ENCODE results near the gene ACYP1.

ACYP1 gene

DNA sequence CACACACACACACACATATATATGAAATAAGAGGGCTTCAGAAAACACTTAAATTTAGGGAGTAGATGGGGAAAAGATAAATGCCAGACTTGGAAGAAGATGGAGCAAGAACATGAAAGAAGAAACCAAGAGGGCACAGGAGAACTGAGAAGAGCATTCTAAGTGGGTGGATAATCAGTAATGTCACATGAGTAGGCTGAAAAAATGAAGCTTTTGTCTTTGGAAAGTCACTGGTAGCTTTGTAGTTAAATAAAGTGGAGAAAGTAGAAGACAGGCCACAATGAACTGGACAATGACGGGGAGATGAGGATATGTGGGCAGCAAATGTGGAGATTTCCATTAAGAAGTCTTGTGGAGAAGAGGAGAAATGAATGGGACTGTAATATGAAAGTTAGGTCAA lies 3.4 kb upstream of the ACYP1 start:
- no peak overlapping the region for H3K9ac ChIP-seq (ENCODE audit: low read length)
- H3K36me3 ChIP-seq (ENCODE audit: control insufficient read depth, insufficient read depth, low read length) = no peaks in the 10 kb centered on the region
- H3K4me3 ChIP-seq (ENCODE audit: low read length) = no peak overlapping the region
- H3K4me1 ChIP-seq (ENCODE audit: control insufficient read depth, insufficient read depth, low read length) = peaks cover 17% of the 10 kb centered on the region
- H3K27ac ChIP-seq (ENCODE audit: low read depth, low read length) = peak overlapping the region; percentile 25
- H3K27me3 ChIP-seq (ENCODE audit: control insufficient read depth, insufficient read depth, low read length) = no peaks in the 10 kb centered on the region

DNA sequence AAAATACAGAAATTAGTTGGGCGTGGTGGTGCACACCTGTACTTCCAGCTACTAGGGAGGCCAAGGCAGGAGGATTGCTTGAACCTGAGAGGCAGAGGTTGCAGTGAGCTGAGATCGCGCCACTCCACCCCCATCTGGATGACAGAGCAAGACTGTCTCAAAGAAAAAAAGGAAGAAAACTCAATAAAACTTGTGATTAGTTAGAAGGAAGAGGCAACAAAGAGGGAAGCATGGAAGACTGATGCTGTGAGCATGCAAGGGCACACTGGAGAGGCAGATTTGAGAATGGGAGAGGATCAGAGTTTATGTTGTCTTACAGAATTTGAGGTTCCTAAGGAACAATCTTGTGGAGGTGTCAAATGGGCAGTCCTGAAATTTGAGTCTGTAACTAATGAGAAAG lies 2.9 kb upstream of the ACYP1 start:
- peaks cover 17% of the 10 kb centered on the region for H3K4me1 ChIP-seq (ENCODE audit: control insufficient read depth, insufficient read depth, low read length)
- no peak overlapping the region for H3K4me3 ChIP-seq (ENCODE audit: low read length)

DNA sequence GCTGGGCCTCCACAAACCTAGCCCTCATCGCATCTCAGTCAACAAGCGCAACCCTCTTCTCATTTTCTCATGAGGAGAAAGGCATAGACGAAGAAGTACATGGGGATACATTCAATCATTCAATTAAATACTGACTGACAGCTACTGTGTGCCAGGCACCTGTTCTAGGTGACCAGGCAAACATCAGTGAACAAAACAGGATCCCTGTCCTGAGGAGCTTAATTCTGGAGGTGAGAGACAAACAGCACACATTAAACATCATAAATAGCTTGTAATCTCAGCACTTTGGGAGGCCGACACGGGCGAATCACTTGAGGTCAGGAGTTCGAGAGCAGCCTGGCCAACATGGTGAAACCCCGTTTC lies 362 bp upstream of the ACYP1 start:
- peaks cover 2% of the 10 kb centered on the region for H3K4me1 ChIP-seq (ENCODE audit: control insufficient read depth, insufficient read depth, low read length)
- H3K36me3 ChIP-seq (ENCODE audit: control insufficient read depth, insufficient read depth, low read length) = no peaks in the 10 kb centered on the region
- H3K27ac ChIP-seq (ENCODE audit: low read depth, low read length) = no peak overlapping the region
- H3K27me3 ChIP-seq (ENCODE audit: control insufficient read depth, insufficient read depth, low read length) = no peaks in the 10 kb centered on the region
- H3K4me3 ChIP-seq (ENCODE audit: low read length) = peak overlapping the region; percentile 90
- no peak overlapping the region for H3K9ac ChIP-seq (ENCODE audit: low read length)

More for the DNA sequence above, 2.9 kb upstream of the ACYP1 start:
- Histone ChIP-seq H3K27me3 (ENCODE audit: control insufficient read depth, insufficient read depth, low read length) (no peaks in the 10 kb centered on the region), H3K27ac (ENCODE audit: low read depth, low read length) (no peak overlapping the region), H3K9ac (ENCODE audit: low read length) (no peak overlapping the region), H3K36me3 (ENCODE audit: control insufficient read depth, insufficient read depth, low read length) (no peaks in the 10 kb centered on the region)

DNA sequence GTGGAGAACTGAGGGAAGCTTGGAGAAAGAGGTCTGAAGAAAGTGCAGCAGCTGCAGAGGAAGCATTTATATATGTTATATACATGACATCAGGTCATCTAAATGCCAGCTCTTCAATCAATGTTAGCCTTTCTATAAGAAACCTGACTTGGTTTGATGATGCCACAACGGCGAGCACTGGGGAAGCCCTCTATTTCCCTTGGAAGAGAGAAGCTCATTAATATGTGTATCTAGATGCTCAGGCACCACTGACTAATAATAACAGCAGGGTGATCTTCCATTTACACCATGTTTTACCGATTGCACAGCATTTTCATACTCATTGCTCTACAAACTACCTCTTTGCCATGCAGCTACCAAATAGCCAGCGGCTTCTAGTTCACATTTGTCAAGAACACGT lies 811 bp downstream of the ACYP1 start:
- peak overlapping the region; percentile 90 for H3K4me3 ChIP-seq (ENCODE audit: low read length)
- H3K27ac ChIP-seq (ENCODE audit: low read depth, low read length) = no peak overlapping the region
- no peak overlapping the region for H3K9ac ChIP-seq (ENCODE audit: low read length)
- no peaks in the 10 kb centered on the region for H3K27me3 ChIP-seq (ENCODE audit: control insufficient read depth, insufficient read depth, low read length)
- H3K36me3 ChIP-seq (ENCODE audit: control insufficient read depth, insufficient read depth, low read length) = no peaks in the 10 kb centered on the region
- peaks cover 2% of the 10 kb centered on the region for H3K4me1 ChIP-seq (ENCODE audit: control insufficient read depth, insufficient read depth, low read length)

DNA sequence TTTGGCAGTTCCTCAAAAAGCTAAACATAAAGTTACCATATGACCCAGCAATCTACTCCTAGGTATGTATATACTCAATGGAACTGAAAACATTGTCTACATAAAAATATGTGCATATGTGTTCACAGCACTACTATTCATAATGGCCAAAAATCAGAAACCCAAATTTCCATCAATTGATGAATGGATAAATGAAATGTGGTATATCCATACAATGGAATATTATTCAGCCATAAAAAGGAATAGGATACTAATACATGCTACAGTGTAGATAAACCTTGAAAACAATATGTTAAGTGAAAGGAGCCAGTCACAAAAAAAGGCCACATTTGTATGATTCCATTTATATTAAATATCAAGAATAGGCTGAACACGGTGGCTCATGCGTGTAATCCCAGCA lies 3.4 kb downstream of the ACYP1 start:
- H3K36me3 ChIP-seq (ENCODE audit: control insufficient read depth, insufficient read depth, low read length) = no peaks in the 10 kb centered on the region
- no peak overlapping the region for H3K27ac ChIP-seq (ENCODE audit: low read depth, low read length)
- H3K27me3 ChIP-seq (ENCODE audit: control insufficient read depth, insufficient read depth, low read length) = no peaks in the 10 kb centered on the region
- H3K4me1 ChIP-seq (ENCODE audit: control insufficient read depth, insufficient read depth, low read length) = peaks cover 2% of the 10 kb centered on the region
- H3K4me3 ChIP-seq (ENCODE audit: low read length) = no peak overlapping the region
- no peak overlapping the region for H3K9ac ChIP-seq (ENCODE audit: low read length)

DNA sequence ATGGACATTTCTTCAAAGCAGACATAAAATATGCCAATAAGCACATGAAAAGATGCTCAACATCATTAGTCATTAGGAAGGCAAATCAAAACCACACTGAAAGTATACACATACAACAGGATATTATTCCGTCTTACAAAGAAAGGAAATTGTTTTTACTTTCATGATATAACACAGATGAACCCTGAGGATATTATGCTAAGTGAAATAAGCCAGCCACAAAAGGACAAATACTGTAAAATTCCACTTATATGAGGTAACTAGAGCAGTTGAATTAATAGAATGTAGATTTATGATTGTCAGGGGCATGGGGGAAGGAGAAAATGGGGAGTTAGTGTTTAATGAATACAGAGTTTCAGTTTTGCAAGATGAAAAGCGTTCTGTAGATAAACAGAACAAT lies 4.2 kb downstream of the ACYP1 start:
- no peaks in the 10 kb centered on the region for H3K27me3 ChIP-seq (ENCODE audit: control insufficient read depth, insufficient read depth, low read length)
- no peak overlapping the region for H3K9ac ChIP-seq (ENCODE audit: low read length)

DNA sequence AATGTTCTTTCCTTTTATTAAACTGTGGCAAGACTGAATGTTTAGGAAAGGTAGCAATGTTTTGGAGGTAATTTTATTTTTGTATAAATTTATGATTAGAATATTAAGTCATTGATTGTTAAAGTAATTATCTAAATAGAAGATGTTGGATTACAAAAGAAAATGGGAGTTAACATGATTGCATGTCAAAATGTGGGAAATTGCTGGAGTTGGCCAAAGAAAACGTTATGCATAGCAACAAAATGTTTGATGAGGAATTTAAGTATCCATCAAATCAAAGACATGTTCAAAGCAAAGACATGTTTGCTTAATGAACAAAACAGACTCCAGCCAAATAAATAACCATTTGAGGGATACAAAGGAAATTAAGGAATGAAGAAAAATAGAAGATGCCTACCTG lies 9.4 kb downstream of the ACYP1 start:
- Histone ChIP-seq H3K27me3 (ENCODE audit: control insufficient read depth, insufficient read depth, low read length) (no peaks in the 10 kb centered on the region), H3K27ac (ENCODE audit: low read depth, low read length) (no peak overlapping the region), H3K4me1 (ENCODE audit: control insufficient read depth, insufficient read depth, low read length) (peaks cover 2% of the 10 kb centered on the region), H3K9ac (ENCODE audit: low read length) (no peak overlapping the region), H3K36me3 (ENCODE audit: control insufficient read depth, insufficient read depth, low read length) (no peaks in the 10 kb centered on the region), H3K4me3 (ENCODE audit: low read length) (no peak overlapping the region)

More for the DNA sequence above, 4.2 kb downstream of the ACYP1 start:
- Histone ChIP-seq H3K4me3 (ENCODE audit: low read length) (no peak overlapping the region), H3K36me3 (ENCODE audit: control insufficient read depth, insufficient read depth, low read length) (no peaks in the 10 kb centered on the region), H3K4me1 (ENCODE audit: control insufficient read depth, insufficient read depth, low read length) (peaks cover 2% of the 10 kb centered on the region), H3K27ac (ENCODE audit: low read depth, low read length) (no peak overlapping the region)

DNA sequence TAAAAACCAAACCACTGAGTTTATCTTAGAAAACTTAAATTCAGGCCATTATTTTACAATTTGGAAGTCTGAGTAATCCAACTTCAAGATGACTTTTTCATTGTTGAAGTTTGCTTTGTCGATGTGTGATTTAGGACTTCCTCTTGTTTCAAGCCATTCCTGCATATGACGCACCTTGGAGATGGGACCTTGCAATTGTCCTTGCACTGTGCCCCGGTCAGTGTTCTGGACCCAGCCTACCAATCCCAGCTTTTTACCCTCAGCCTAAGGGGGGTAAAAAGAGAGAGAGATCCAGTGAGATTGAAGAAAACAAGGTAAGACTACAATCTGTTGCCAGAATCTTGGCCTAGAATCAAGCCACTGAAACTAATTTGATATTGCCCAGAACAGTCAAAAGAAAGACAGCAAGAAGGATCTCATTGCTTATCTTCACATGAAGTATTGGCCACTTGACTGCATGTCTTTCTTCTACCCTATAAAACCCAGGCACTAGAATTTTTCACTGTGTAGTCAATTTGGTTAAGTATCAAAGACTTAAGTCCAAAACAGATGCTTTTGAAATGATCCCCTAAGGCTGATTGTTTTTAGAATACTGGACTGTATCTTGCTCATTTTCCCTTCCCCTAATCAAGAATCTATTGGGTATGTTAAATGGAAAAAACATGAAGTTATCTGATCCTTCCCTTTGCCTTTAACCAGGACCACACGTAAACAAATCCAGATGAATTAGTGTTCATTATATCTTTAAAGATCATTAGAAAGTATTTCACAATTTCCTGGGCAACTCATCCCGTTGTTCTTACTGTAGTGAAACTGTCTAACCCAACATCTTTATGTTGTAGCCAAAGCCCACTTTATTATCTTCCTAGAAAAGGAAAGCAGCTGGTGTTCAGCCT lies 10.2 kb downstream of the ACYP1 start:
- no peak overlapping the region for H3K9ac ChIP-seq (ENCODE audit: low read length)
- H3K4me1 ChIP-seq (ENCODE audit: control insufficient read depth, insufficient read depth, low read length) = peaks cover 5% of the 10 kb centered on the region
- no peaks in the 10 kb centered on the region for H3K36me3 ChIP-seq (ENCODE audit: control insufficient read depth, insufficient read depth, low read length)
- H3K27ac ChIP-seq (ENCODE audit: low read depth, low read length) = no peak overlapping the region
- H3K27me3 ChIP-seq (ENCODE audit: control insufficient read depth, insufficient read depth, low read length) = no peaks in the 10 kb centered on the region
- no peak overlapping the region for H3K4me3 ChIP-seq (ENCODE audit: low read length)

DNA sequence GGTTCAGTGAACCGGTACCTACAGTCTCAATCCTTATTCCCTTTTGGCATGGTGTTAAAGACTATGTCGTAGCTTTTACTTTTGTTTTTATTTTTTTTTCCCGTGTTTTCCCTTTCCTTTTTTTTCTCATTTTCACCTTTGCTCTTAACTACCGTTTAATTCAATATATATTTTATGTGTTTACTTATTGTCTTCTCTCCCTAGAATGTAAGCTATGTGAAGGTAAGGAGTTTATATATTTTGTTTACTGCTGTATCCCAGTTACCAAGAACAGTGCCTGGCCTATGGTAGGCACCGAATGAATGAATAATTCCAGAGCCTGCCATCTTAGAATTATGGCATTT lies 12.3 kb downstream of the ACYP1 start:
- Histone ChIP-seq H3K36me3 (ENCODE audit: control insufficient read depth, insufficient read depth, low read length) (no peaks in the 10 kb centered on the region), H3K9ac (ENCODE audit: low read length) (peak overlapping the region; percentile 70), H3K27me3 (ENCODE audit: control insufficient read depth, insufficient read depth, low read length) (no peaks in the 10 kb centered on the region), H3K27ac (ENCODE audit: low read depth, low read length) (peak overlapping the region; percentile 88), H3K4me1 (ENCODE audit: control insufficient read depth, insufficient read depth, low read length) (peaks cover 5% of the 10 kb centered on the region), H3K4me3 (ENCODE audit: low read length) (peak overlapping the region; percentile 81)

DNA sequence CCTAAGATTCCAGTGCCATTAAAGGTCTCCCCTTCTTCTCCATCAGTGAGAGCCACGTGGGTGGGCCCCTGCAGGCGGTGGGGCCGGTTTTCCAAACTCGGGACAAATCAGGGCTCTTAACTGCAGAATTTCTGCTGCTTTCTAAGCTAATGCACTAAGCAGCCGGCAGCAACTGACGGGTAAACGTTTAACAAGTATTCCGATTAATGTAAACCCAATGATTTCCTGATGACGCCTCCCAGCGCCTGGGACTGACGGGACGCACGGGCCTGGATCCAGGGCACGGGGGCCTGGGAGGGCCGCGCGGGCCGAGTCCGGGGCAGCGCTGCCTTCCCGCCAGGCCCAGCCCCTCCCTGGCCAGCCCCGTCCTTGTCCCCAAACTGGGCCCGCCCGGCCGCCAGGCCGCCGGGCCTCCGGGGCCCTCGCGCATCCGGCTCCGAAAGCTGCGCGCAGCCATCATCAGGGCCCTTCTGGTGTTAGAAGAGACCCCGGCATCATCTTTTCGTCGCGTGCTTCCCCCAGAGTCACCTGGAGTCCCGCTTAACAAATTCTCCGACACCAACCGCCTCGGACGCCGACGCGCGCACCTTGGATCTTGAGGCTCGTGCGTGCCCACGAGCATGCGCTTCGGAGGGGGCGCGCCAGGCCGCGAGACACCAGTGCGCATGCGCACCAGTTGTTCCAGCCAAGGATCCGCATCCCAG lies 12.8 kb downstream of the ACYP1 start, which contains the start of gene MLH3:
MLH3 (minus strand) TSS at position 616 of the 704 bp plus-strand sequence. CDS start 1,812 bp downstream, outside the sequence.
- H3K27me3 ChIP-seq (ENCODE audit: control insufficient read depth, insufficient read depth, low read length) = no peaks in the 10 kb centered on the region
- H3K4me3 ChIP-seq (ENCODE audit: low read length) = peak within 1 kb of the TSS; percentile 81
- peak within 1 kb of the TSS; percentile 88 for H3K27ac ChIP-seq (ENCODE audit: low read depth, low read length)
- peaks cover 2% of the 10 kb centered on the region for H3K36me3 ChIP-seq (ENCODE audit: control insufficient read depth, insufficient read depth, low read length)
- peaks cover 5% of the 10 kb centered on the region for H3K4me1 ChIP-seq (ENCODE audit: control insufficient read depth, insufficient read depth, low read length)
- peak within 1 kb of the TSS; percentile 70 for H3K9ac ChIP-seq (ENCODE audit: low read length)

DNA sequence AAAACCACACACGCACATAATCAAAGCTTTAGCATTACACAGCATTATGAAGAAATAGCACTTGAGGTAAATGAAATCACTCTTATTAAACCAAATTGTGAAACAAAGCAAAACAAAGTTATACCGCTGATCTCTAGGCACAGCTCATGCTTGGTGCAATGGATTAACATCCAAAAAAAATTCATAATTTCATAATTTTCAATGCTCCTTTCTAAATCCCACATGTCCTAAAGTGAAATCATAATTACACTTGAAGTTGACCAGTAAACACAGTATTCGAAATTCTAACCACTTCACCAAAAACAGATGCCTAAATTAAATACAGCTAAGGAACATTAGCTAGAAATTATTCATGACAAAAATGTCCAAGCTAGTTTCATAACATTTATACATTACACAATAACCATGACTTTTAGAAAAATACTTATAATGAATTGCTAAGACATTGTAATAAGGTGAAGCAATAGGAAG lies 14.1 kb downstream of the ACYP1 start:
- Histone ChIP-seq H3K27ac (ENCODE audit: low read depth, low read length) (no peak overlapping the region), H3K27me3 (ENCODE audit: control insufficient read depth, insufficient read depth, low read length) (no peaks in the 10 kb centered on the region), H3K36me3 (ENCODE audit: control insufficient read depth, insufficient read depth, low read length) (peaks cover 2% of the 10 kb centered on the region), H3K9ac (ENCODE audit: low read length) (no peak overlapping the region), H3K4me1 (ENCODE audit: control insufficient read depth, insufficient read depth, low read length) (peaks cover 5% of the 10 kb centered on the region), H3K4me3 (ENCODE audit: low read length) (peak overlapping the region; percentile 35)

DNA sequence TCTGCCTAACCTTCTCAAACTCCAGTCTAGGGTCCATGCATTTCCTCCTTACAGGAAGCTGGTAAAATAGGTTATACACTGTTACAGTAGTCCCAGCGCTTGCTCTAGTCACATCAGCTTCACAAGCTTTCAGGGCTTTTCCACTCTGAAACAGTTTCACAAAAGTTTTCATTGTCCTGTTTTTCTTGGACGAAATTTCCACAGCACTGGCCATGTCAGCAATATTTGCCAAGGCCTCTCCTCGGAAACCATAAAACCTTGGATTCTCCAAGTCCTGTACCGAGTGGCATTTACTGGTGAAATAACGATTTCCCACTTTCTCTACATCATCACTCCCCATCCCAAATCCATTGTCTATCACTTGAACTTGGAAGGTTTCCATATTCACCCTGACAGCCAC lies 14.7 kb downstream of the ACYP1 start:
- Histone ChIP-seq H3K4me1 (ENCODE audit: control insufficient read depth, insufficient read depth, low read length) (peaks cover 5% of the 10 kb centered on the region), H3K27ac (ENCODE audit: low read depth, low read length) (no peak overlapping the region), H3K36me3 (ENCODE audit: control insufficient read depth, insufficient read depth, low read length) (peaks cover 2% of the 10 kb centered on the region), H3K9ac (ENCODE audit: low read length) (no peak overlapping the region), H3K27me3 (ENCODE audit: control insufficient read depth, insufficient read depth, low read length) (no peaks in the 10 kb centered on the region), H3K4me3 (ENCODE audit: low read length) (peak overlapping the region; percentile 35)
